GM18526 (cell line): Measurements from ENCODE around the gene IFT88.

Source experiments
- POLR2A ChIP-seq: IDR thresholded peaks from 3 replicates; pipeline ENCODE4 v1.6.1; 2011; ENCODE audit not compliant: insufficient read length; ENCODE audit errors: extremely low read depth

Gene IFT88

GRCh38 chr13:20550799-20551198, 16.2 kb upstream of the IFT88 start:
- no peak for TF ChIP-seq POLR2A

- no peak for TF ChIP-seq POLR2A
Observed at GRCh38 chr13:20553311-20553710, 13.6 kb upstream of the IFT88 start.

- TF ChIP-seq POLR2A = no peak
Observed at GRCh38 chr13:20558982-20559381, 8.0 kb upstream of the IFT88 start.

GRCh38 chr13:20559659-20560356, 7.1 kb upstream of the IFT88 start:
- no peak for TF ChIP-seq POLR2A

- TF ChIP-seq POLR2A = no peak
Observed at GRCh38 chr13:20561741-20562140, 5.2 kb upstream of the IFT88 start.

- TF ChIP-seq POLR2A = no peak
Observed at GRCh38 chr13:20565115-20565736, 1.7 kb upstream of the IFT88 start.

- TF ChIP-seq POLR2A = no peak
Observed at GRCh38 chr13:20566468-20566897, 474 bp upstream of the IFT88 start.

GRCh38 chr13:20567881-20568528, 1.0 kb downstream of the IFT88 start:
- no peak for TF ChIP-seq POLR2A

- no peak for TF ChIP-seq POLR2A
Observed at GRCh38 chr13:20570517-20570916, 3.6 kb downstream of the IFT88 start.

- no peak for TF ChIP-seq POLR2A
Observed at GRCh38 chr13:20571676-20572075, 4.7 kb downstream of the IFT88 start.

GRCh38 chr13:20573186-20573585, 6.2 kb downstream of the IFT88 start:
- no peak for TF ChIP-seq POLR2A

- TF ChIP-seq POLR2A = no peak
Observed at GRCh38 chr13:20573636-20574035, 6.7 kb downstream of the IFT88 start.

- TF ChIP-seq POLR2A = no peak
Observed at GRCh38 chr13:20579191-20579590, 12.2 kb downstream of the IFT88 start.

- no peak for TF ChIP-seq POLR2A
Observed at GRCh38 chr13:20580257-20580656, 13.3 kb downstream of the IFT88 start.

- TF ChIP-seq POLR2A = no peak
Observed at GRCh38 chr13:20582026-20582425, 15.1 kb downstream of the IFT88 start.

- TF ChIP-seq POLR2A = no peak
Observed at GRCh38 chr13:20583803-20584293, 16.9 kb downstream of the IFT88 start.
